Hepatocyte (in vitro differentiated cells): ENCODE results near the gene ENO4. TPM values are rescaled to one million over a fixed set of nuclear protein-coding genes. Genes with fewer than 3 reads are reported as not detected.

Experiments used
- DNase-seq: peaks from one replicate; pipeline ENCODE4 v3.0.0-alpha.2; 2016; ENCODE audit warnings: low spot score
- H2AFZ ChIP-seq: fragments of 200-600 bp; sonication (generic); 2 replicates; pipeline ENCODE4 v1.6.0; 2016; ENCODE audit warnings: antibody characterized with exemption, mild to moderate bottlenecking
- H3K27ac ChIP-seq: fragments of 200-600 bp; sonication (generic); 2 replicates; pipeline ENCODE4 v1.5.1; 2016; ENCODE audit warnings: mild to moderate bottlenecking
- H3K27me3 ChIP-seq: fragments of 200-600 bp; sonication (generic); 2 replicates; pipeline ENCODE4 v1.6.1; 2016
- H3K36me3 ChIP-seq: fragments of 200-600 bp; sonication (generic); replicated peaks from 2 replicates; pipeline ENCODE4 v1.5.1; 2016; ENCODE audit warnings: low read depth; ENCODE audit not compliant: insufficient read depth
- H3K4me1 ChIP-seq: fragments of 200-600 bp; sonication (generic); 2 replicates; pipeline ENCODE4 v1.5.1; 2016; ENCODE audit warnings: mild to moderate bottlenecking, moderate library complexity; ENCODE audit not compliant: insufficient read depth
- H3K4me2 ChIP-seq: fragments of 200-600 bp; sonication (generic); 2 replicates; pipeline ENCODE4 v1.6.0; 2016
- H3K4me3 ChIP-seq: fragments of 200-600 bp; sonication (generic); 2 replicates; pipeline ENCODE4 v1.5.1; 2016; ENCODE audit warnings: mild to moderate bottlenecking
- H3K79me2 ChIP-seq: fragments of 200-600 bp; sonication (generic); 2 replicates; pipeline ENCODE4 v1.6.0; 2017; ENCODE audit warnings: mild to moderate bottlenecking
- H3K9me2 ChIP-seq: fragments of 200-600 bp; sonication (generic); replicated peaks from 2 replicates; pipeline ENCODE4 v1.6.0; 2017; ENCODE audit warnings: mild to moderate bottlenecking; ENCODE audit not compliant: insufficient read depth
- H3K9me3 ChIP-seq: fragments of 200-600 bp; sonication (generic); 2 replicates; pipeline ENCODE4 v1.5.1; 2016; ENCODE audit warnings: low read depth, mild to moderate bottlenecking
- H4K20me1 ChIP-seq: fragments of 200-600 bp; sonication (generic); 2 replicates; pipeline ENCODE4 v1.6.0; 2016; ENCODE audit warnings: mild to moderate bottlenecking; ENCODE audit not compliant: insufficient read depth, poor library complexity, severe bottlenecking
- EZH2 ChIP-seq: fragments of 200-600 bp; sonication (generic); IDR thresholded peaks from 2 replicates; pipeline ENCODE4 v1.6.1; 2016; ENCODE audit warnings: antibody characterized with exemption, mild to moderate bottlenecking, borderline replicate concordance
- EZH2phosphoT487 ChIP-seq: fragments of 200-600 bp; sonication (generic); IDR thresholded peaks from one replicate; pipeline ENCODE4 v1.6.1; 2018; ENCODE audit warnings: antibody characterized with exemption, mild to moderate bottlenecking, low read depth, moderate library complexity; ENCODE audit not compliant: unreplicated experiment, severe bottlenecking
- WGBS: methylation state at CpG from one replicate; pipeline ENCODE4 v1.1.6; 2016; ENCODE audit warnings: low lambda C conversion rate; ENCODE audit errors: missing lambda C conversion rate; 5-methylcytosine and 5-hydroxymethylcytosine counted together
- polyA plus RNA-seq: library from polyadenylated mRNA; unstranded; fragments of >200 nt; fragmentation: Nextera tagmentation; extraction: Ambion mirVana; gene quantifications from 2 replicates; pipeline ENCODE4 v1.2.1, GENCODE V29; 2016
- total RNA-seq: library from RNA; depleted of rRNA; stranded (reverse); fragments of >200 nt; gene quantifications from 2 replicates; pipeline ENCODE4 v1.2.3, GENCODE V29; 2014
- TF ChIP-seq, protein P1 (sequence below): fragments of 200-600 bp; sonication (generic); IDR thresholded peaks from 2 replicates; pipeline ENCODE4 v1.5.1; 2016; ENCODE audit warnings: antibody characterized with exemption, mild to moderate bottlenecking; ENCODE audit not compliant: poor library complexity

The ENO4 gene
- total and polyA plus RNA-seq, 2 experiments from 2014 or later: 0.24 to 0.43 TPM

DNA sequence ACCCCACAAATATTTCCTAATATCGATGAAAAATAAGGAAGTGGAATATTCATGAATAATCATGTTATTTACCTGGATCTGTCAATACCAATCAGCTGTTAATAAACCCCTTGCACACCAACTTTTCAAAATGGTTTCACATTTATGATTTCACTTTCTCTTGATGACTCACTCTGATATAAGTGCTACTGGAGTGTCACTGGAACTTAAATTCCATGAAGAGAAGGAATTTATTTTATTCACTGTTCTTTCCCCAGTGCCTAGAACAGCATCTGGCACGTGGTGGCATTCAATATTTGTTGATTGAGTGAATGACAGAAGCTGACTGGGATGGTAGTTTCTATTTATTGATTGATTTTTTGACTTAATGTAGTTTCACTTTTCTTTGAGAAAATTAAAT is 3.5 kb upstream of the ENO4 start:
- Histone ChIP-seq H3K79me2 (no peaks in the 10 kb centered on the region), H3K27me3 (no peaks in the 10 kb centered on the region), H3K27ac (no peak overlapping the region), H2AFZ (no peak overlapping the region), H3K36me3 (no peaks in the 10 kb centered on the region), H4K20me1 (no peaks in the 10 kb centered on the region), H3K4me3 (no peak overlapping the region), H3K9me2 (no peaks in the 10 kb centered on the region), H3K4me2 (no peak overlapping the region), H3K9me3 (no peaks in the 10 kb centered on the region), H3K4me1 (peaks cover 16% of the 10 kb centered on the region)
- WGBS: 87% methylated on average over 2 of the region's 2 CpGs
- no peak for TF ChIP-seq EZH2
- no peak for TF ChIP-seq EZH2phosphoT487
- TF ChIP-seq, protein P1, sequence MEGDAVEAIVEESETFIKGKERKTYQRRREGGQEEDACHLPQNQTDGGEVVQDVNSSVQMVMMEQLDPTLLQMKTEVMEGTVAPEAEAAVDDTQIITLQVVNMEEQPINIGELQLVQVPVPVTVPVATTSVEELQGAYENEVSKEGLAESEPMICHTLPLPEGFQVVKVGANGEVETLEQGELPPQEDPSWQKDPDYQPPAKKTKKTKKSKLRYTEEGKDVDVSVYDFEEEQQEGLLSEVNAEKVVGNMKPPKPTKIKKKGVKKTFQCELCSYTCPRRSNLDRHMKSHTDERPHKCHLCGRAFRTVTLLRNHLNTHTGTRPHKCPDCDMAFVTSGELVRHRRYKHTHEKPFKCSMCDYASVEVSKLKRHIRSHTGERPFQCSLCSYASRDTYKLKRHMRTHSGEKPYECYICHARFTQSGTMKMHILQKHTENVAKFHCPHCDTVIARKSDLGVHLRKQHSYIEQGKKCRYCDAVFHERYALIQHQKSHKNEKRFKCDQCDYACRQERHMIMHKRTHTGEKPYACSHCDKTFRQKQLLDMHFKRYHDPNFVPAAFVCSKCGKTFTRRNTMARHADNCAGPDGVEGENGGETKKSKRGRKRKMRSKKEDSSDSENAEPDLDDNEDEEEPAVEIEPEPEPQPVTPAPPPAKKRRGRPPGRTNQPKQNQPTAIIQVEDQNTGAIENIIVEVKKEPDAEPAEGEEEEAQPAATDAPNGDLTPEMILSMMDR: no peak
- no peak for DNase-seq

DNA sequence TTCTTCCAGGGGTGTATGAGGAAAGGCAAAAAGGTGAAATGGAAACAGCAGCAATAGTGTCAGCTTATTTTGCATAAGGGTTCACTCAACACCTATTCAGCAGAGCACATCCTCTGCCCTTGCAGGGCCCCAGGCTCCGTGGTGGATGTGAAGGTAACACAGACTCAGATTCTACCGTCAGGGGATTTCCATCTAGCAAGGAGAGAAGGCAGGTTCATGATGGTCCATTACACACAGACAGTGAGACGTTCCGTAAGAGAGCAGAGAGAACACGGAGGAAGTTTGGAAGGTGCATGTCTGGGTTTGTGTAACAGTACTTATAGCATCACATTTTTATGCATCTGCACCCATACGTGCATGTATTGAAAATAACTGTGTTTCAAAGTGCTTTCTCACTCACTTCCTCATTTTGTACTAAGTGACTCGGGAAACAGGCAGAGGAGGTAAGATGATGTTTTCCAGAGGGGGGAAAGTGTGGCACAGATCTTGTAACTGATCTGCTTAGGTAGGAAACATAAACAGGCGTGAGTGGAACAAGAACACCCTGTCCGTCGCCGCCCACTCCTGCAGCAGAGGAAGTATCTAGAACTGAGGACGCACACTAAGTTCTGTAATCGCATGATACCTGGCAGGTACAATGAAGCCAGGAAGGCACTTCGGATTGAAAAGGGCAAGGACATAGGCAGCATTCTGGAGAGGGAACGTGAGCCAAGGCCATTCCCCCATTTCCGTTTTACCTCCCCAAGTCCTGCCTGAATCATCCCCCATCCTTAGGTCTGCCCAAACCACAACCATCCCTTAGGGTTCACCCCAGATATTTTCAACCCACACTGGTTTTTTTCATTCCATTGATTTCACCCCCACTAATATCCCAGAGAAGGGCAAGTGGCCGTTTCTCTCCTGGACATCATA is 1.0 kb upstream of the ENO4 start:
- H3K4me1 ChIP-seq: peaks cover 16% of the 10 kb centered on the region
- H3K79me2 ChIP-seq: no peaks in the 10 kb centered on the region
- H3K9me2 ChIP-seq: no peaks in the 10 kb centered on the region
- H3K27ac ChIP-seq: peak overlapping the region; percentile 89
- H3K9me3 ChIP-seq: no peaks in the 10 kb centered on the region
- DNase-seq: no peak
- peak overlapping the region; percentile 91 for H2AFZ ChIP-seq
- peak overlapping the region; percentile 71 for H3K4me3 ChIP-seq
- no peaks in the 10 kb centered on the region for H3K27me3 ChIP-seq
- WGBS: 68% methylated on average over 17 of the region's 17 CpGs
- H3K4me2 ChIP-seq: peak overlapping the region; percentile 90
- TF ChIP-seq, protein P1: no peak
- TF ChIP-seq EZH2phosphoT487: no peak
- no peak for TF ChIP-seq EZH2
- no peaks in the 10 kb centered on the region for H3K36me3 ChIP-seq
- H4K20me1 ChIP-seq: no peaks in the 10 kb centered on the region

DNA sequence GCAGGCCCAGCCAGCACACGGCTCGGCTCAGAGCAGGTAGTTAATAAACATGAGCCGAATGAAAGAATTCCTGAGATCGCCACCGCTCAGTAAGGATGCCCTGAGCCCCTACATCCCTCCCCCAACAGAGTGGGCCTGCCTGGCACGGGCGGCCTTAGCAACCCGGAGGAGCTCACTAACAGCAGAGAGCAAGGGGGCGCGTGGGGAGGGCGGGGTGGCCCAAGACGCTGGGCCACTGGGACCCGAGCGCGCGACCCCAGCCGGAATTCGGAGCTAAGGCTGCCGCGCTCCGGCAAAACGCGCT is 403 bp upstream of the ENO4 start:
- Histone ChIP-seq H3K4me2 (peak overlapping the region; percentile 90), H3K27me3 (no peaks in the 10 kb centered on the region), H3K27ac (peak overlapping the region; percentile 89), H3K79me2 (no peaks in the 10 kb centered on the region), H3K36me3 (no peaks in the 10 kb centered on the region), H3K9me2 (no peaks in the 10 kb centered on the region), H3K4me1 (peaks cover 16% of the 10 kb centered on the region), H3K4me3 (peak overlapping the region; percentile 71), H4K20me1 (no peaks in the 10 kb centered on the region), H3K9me3 (no peaks in the 10 kb centered on the region), H2AFZ (peak overlapping the region; percentile 91)
- no peak for DNase-seq
- TF ChIP-seq, protein P1: no peak
- TF ChIP-seq EZH2phosphoT487 (no peak), EZH2 (no peak)
- 2% methylated on average over 23 of the region's 23 CpGs for WGBS
